ENCODE data around the gene PPA1.
"Not testable (repeated sequence)": the region's sequence is repeated elsewhere in the genome, so short reads cannot be mapped to it uniquely, and the experiment has no call there.

PPA1 gene

GRCh38 chr10:70169649-70170364 is 63.4 kb downstream of the PPA1 start:
- DNase-seq, result peak; percentile 65

GRCh38 chr10:70169011-70169410 is 64.2 kb downstream of the PPA1 start:
- DNase-seq, result no peak

GRCh38 chr10:70167246-70167645 is 66.0 kb downstream of the PPA1 start:
- no peak for DNase-seq

GRCh38 chr10:70166394-70166793 is 66.8 kb downstream of the PPA1 start:
- no peak for DNase-seq

GRCh38 chr10:70164163-70164562 is 69.1 kb downstream of the PPA1 start:
- no peak for DNase-seq

GRCh38 chr10:70163448-70163847 is 69.8 kb downstream of the PPA1 start:
- no peak for DNase-seq

- DNase-seq, result no peak
Measured at GRCh38 chr10:70162892-70163201, 70.4 kb downstream of the PPA1 start.

GRCh38 chr10:70162151-70162891 is 70.9 kb downstream of the PPA1 start:
- no peak for DNase-seq

GRCh38 chr10:70160798-70161197 is 72.4 kb downstream of the PPA1 start:
- no peak for DNase-seq

- DNase-seq, result not testable (repeated sequence)
Measured at GRCh38 chr10:70159366-70159765, 73.9 kb downstream of the PPA1 start.

GRCh38 chr10:70158113-70158512 is 75.1 kb downstream of the PPA1 start:
- no peak for DNase-seq

- no peak for DNase-seq
Measured at GRCh38 chr10:70155255-70155838, 77.9 kb downstream of the PPA1 start.
